UCSD-AML1 (cell line): ENCODE measurements around the gene ZNF823.
"Not testable (repeated sequence)": the region's sequence is repeated elsewhere in the genome, so short reads cannot be mapped to it uniquely, and the experiment has no call there.

Experiments
- DNase-seq: peaks from one replicate; lab custom pipeline; 2025; ENCODE audit not compliant: unreplicated experiment; lab: John Stamatoyannopoulos, UW

The ZNF823 gene

DNA sequence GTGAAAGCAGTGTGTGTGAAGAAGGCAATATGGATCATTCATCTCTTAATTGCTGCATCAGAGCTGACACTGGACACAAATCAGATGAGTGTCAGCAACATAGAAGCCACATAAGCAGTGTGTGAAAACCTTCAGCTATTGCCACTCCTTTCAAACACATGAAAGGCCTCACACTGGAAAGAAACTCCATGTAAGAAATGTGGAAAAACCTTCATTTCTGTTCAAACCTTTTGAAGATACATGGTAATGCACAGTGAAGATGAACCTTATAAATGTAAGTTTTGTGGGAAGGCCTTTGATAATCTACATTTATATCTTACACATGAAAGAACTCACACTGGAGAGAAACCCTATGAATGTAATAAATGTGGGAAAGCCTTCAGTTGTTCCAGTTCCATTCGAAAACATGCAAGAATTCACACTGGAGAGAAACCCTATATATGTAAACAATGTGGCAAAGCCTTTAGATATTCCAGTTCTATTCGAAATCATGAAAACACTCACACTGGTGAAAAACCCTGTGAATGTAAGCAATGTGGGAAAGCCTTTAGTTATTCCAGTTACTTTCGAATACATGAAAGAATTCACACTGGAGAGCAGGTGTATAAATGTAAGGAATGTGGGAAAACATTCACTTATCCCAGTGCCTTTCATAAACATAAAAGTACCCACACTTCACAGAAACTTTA is 53.6 kb downstream of the ZNF823 start:
- no peak for DNase-seq

DNA sequence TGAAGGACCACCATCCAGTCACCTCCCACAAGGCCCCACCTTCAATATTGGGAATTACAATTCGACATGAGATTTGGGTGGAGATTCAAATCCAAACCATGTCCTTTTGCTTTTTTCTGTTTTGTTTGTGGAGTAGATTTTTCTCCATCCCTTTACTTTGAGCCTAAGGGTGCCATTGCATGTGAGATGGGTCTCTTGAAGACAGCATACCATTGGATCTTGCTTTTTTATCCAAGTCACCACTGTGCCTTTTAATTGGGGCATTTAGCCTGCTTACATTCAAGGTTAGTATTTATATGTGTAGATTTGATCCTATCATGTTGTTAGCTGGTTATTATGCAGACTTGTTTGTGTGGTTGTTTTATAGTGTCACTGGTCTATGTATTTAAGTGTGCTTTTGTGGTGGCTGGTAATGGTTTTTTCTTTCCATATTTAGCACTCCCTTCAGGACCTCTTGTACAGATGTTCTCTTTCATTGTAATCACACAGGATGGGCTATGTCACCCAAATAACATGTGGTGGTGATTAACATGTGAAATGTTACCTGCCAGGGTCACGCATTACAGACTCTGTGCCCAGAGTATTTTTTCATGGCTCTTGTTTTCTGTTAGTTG is 58.0 kb downstream of the ZNF823 start:
- no peak for DNase-seq

DNA sequence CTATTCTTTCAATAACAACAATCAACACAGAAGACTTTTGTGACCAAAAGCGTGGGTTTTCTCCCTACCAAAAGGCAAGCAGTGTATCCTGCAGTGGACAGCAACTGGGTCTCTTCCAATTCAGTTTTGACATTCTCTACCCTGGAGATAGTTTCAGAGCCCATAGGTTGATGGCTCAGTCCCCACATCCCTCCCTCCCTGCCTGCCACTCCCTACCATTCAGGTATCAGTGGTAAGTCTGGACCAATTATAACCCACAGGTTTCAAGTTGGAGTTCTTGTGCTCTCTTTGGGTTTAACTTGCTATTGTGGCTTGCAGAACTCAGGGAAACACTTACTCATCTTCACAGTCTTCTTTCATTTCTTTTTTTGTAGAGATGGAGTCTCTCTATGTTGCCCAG is 60.2 kb downstream of the ZNF823 start:
- no peak for DNase-seq

DNA sequence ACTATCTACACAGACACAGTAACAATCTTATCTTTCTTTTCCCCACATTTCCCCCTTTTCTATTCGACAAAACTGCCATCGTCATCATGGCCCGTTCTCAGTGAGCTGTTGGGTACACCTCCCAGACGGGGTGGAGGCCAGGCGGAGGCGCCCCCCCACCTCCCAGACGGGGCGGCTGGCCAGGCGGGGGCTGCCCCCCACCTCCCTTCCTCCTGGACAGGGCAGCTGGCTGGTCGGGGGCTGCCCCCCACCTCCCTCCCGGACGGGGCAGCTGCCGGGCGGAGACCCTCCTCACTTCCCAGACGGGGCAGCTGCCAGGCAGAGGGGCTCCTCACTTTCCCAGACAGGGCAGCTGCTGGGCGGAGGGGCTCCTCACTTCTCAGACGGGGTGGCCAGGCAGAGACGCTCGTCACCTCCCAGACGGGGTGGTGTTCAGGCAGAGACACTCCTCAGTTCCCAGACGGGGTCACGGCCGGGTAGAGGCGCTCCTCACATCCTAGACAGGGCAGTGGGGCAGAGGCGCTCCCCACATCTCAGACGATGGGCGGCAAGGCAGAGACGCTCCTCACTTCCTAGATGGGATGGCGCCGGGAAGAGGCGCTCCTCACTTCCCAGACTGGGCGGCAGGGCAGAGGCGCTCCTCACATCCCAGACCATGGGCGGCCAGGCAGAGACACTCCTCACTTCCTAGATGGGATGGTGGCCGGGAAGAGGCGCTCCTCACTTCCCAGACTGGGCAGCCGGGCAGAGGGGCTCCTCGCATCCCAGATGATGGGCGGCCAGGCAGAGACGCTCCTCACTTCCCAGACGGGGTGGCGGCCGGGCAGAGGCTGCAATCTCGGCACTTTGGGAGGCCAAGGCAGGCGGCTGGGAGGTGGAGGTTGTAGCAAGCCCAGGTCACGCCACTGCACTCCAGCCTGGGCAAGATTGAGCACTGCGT is 61.8 kb downstream of the ZNF823 start:
- not testable (repeated sequence) for DNase-seq

DNA sequence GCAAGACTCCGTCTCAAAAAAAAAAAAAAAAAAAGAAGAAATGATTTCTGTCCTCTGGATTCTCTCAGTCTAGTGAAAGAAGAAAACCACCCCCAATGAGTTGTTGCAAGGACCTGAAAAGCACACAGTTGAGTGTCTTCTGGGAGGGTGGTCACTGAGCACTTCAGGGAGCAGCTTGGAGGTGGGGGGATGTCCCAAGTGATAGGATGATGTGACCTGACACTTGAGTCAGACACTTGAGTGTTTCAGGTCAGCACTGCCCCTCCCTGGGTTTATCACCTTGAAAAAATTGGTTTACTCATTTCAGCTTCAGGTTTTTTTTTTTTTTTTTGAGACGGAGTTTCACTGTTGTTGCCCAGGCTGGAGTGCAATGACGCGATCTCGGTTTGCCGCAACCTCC is 63.2 kb downstream of the ZNF823 start:
- DNase-seq: no peak

DNA sequence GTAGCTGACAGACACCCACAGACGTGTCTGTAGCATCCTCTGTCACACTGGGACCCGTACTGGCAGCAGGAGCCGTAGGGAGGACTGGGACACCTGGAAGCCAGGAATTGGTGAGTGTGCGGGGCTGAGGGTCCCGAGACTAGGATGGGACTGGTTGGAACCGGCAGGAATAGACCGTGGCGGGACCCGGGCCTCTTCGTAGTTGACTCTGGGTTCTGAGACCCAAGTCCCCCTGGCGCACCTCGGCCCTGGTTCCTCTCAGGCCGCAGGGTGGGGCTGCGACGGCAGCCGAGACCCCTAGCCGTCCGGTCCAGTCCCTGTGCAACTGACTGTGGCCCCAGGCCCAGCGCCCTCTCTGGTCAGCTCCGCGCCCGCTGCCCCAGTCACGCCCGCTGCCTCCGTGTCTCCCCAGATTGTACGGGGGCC is 64.7 kb downstream of the ZNF823 start:
- DNase-seq: no peak

DNA sequence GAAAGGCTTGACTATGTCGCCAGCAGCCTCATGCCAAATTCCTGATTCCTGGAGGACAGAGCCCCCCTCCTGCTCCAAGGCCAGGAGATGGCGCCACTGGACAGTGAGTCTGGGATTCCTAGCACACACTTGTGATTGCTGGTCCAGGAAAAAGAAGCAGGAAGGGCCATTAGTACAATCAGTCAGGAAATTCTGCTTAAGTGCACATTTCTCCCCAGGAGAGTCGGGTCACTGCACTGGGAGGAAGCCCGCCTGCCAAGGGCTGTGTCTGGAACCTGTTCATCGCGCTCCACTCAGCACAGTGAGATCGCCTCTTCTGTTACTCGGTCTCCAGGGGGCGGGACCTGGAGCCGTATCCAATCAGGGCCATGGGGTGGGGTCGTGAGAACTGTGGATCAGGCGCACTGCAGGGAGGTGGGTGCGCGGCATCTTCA is 65.1 kb downstream of the ZNF823 start:
- peak; percentile 14 for DNase-seq
